ENCODE measurements around the gene CHTOP.
A peak's percentile ranks its signal among the peaks of the same experiment; 100 is the strongest.
"Not testable (repeated sequence)": the region's sequence is repeated elsewhere in the genome, so short reads cannot be mapped to it uniquely, and the experiment has no call there.

CHTOP gene

DNA sequence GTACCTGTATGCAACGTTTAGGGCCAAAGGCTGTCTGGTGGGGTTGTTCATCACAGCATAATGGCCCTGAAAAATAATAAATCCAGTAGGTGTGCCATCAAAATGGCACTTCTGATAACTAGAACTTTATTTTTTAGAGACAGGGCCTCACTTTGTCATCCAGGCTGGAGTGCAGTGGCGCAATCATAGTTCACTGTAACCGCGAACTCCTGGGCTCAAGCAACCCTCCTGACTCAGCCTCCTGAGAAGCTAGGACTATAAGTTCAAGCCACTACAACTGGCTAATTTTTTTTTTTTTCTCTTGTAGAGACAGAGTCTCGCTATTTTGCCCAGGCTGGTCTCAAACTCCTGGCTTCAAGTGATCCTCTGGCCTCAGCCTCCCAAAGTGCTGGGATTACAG lies 29.3 kb downstream of the CHTOP start:
- FAIRE-seq: no peak

DNA sequence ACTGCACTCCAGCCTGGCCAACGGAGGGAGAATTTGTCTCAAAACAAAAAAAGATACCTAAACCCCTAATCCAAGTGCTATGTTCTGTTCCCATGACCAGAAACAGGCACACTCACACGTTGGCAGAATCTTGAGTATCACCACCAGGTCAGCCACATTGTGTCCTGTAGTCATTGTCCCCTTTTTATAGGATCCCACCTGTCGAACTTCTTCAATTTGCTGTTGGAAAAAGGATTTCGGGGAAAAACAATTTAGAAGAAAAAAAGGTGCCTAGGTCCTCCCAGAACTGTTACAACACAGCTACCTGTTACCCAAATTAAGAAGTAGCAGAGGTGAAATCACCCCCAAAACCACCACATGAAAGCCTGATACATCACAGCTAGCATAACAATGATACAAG lies 33.6 kb downstream of the CHTOP start:
- no peak for FAIRE-seq

GRCh38 chr1:153668672-153669071 lies 34.8 kb downstream of the CHTOP start:
- FAIRE-seq: not testable (repeated sequence)

DNA sequence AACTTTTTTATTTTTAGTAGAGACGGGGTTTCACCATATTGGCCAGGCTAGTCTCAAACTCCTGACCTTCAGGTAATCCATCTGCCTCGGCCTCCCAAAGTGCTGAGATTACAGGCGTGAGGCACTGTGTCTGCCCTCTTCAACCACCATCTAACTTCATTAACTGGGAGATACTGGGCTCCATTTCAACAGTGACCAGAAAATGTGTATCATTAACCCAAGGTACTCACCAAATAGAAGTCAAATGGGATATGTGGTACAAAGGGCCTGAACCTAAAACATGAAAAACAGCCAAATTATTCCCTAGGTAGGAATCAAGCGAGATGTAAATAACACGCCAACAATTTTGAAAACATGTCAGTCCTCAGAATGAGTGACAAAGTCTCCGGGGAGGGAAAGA lies 35.7 kb downstream of the CHTOP start:
- no peak for FAIRE-seq

DNA sequence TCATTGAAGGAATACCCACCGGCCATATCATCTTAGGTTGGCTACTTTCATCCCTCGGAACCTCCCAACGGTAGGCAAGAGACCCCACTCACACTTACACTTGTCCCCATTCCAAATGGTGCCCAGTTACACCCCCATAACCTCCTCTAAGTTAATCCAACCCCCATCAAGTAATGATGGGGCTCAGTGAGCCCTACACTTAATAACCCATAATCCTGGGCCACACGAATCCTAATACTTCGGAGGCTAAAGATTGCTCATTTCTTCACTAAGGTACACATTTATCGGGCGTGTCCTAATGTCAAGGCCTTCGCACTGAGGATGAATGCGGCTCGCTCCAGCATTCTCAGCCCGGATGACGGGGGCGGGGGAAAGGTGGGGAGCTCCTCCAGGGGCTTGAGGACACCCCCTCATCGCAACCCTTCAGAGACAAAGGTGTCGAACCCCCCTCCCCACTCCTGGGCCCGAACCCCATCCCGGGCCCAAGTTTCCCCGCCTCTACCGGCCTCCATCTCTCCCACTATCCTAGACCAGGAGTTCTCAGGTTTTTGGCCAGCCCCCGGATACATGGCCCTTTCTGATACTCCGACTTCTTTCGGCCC lies 36.5 kb downstream of the CHTOP start:
- no peak for FAIRE-seq

GRCh38 chr1:153670859-153671627 lies 37.2 kb downstream of the CHTOP start, which contains the start of gene ILF2:
Gene ILF2 (minus strand): TSS chr1:153670993. CDS start chr1:153670922, 71 bp downstream.
- FAIRE-seq: peak; percentile 100

- FAIRE-seq: not testable (repeated sequence)
These were observed 37.9 kb downstream of the CHTOP start for GRCh38 chr1:153671628-153672353.

DNA sequence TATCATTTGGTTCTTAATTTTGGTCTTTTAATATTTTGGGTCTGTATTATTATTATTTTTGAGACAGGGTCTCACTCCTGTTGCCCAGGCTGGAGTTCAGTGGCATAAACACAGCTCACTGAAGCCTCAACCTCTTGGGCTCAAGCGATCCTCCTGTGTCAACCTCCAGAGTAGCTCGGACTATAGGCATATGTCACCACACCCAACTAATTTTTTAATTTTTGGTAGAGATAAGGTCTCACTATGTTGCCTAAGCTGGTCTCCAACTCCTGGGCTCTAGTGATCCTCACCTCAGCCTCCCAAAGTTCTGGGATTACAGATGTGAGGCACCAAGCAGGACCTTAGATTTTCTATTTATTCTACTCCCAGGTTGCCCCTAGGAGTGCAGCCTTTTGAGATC lies 39.6 kb downstream of the CHTOP start:
- no peak for FAIRE-seq

DNA sequence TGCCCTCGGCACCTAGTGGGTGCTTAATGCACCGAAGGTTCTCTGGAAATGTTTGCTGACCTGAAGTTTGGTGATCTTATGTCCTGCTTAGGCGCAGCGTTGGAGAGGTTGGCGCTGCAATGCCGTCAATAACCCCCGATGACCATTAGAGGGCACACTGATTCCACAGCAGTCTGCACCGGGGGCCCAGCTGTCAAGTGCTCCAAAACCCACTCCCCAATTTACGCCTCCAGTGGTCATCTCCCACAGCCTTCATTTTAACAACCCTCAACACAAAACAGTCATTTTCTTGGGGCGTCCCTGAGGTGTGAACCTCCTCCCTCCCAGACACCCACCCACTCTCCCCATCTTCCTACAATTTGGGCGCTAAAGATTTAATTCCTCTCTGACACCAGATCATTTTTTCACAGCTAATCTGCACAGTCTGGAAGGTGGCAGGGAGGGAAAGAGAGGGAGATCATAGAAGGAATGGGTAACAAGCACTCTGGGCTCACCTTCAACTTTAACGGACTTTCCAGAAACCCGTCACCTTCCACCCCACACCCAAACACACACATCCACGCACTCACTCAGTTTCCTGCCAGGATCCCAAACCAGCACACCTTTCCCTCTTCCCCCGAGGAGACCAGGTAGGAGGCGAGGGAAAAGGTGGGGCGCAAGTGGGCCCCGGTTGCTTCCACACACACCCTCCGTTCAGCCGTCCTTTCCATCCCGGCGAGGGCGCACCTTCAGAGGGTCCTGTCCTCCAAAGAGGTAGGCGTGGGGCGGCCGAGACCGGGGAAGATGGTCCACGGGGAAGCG lies 44.1 kb downstream of the CHTOP start:
- peak; percentile 58 for FAIRE-seq

DNA sequence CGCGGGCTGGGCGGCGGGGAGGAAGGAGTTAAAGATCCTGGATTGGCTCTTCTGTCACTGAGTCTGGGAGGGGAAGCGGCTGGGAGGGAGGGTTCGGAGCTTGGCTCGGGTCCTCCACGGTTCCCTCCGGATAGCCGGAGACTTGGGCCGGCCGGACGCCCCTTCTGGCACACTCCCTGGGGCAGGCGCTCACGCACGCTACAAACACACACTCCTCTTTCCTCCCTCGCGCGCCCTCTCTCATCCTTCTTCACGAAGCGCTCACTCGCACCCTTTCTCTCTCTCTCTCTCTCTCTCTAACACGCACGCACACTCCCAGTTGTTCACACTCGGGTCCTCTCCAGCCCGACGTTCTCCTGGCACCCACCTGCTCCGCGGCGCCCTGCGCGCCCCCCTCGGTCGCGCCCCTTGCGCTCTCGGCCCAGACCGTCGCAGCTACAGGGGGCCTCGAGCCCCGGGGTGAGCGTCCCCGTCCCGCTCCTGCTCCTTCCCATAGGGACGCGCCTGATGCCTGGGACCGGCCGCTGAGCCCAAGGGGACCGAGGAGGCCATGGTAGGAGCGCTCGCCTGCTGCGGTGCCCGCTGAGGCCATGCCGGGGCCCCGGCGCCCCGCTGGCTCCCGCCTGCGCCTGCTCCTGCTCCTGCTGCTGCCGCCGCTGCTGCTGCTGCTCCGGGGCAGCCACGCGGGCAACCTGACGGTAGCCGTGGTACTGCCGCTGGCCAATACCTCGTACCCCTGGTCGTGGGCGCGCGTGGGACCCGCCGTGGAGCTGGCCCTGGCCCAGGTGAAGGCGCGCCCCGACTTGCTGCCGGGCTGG lies 44.9 kb downstream of the CHTOP start, which contains the start of gene NPR1:
Gene NPR1, plus strand, starts transcription at position 170 of the 818 bp plus-strand sequence. Its CDS starts 421 bp downstream, at position 591.
- no peak for FAIRE-seq

DNA sequence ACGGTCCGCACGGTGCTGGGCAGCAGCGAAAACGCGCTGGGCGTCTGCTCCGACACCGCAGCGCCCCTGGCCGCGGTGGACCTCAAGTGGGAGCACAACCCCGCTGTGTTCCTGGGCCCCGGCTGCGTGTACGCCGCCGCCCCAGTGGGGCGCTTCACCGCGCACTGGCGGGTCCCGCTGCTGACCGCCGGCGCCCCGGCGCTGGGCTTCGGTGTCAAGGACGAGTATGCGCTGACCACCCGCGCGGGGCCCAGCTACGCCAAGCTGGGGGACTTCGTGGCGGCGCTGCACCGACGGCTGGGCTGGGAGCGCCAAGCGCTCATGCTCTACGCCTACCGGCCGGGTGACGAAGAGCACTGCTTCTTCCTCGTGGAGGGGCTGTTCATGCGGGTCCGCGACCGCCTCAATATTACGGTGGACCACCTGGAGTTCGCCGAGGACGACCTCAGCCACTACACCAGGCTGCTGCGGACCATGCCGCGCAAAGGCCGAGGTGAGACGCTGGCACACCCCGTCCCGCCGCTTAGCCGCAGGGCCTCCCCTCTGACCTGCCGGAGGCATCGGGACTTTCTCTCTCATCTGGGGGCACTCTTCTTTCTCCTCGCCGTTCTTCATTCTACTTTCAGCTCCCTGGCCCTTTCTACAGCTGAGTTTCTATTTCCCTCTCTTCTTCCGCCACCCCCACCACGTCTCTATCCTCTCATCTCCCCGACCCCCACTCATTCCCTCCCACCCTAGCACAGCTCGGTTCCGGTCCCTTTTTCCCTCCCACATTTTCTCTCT lies 45.7 kb downstream of the CHTOP start:
- FAIRE-seq: no peak

- no peak for FAIRE-seq
These were observed 46.2 kb downstream of the CHTOP start for GRCh38 chr1:153680120-153680403.

- no peak for FAIRE-seq
These were observed 48.9 kb downstream of the CHTOP start for GRCh38 chr1:153682730-153683129.

DNA sequence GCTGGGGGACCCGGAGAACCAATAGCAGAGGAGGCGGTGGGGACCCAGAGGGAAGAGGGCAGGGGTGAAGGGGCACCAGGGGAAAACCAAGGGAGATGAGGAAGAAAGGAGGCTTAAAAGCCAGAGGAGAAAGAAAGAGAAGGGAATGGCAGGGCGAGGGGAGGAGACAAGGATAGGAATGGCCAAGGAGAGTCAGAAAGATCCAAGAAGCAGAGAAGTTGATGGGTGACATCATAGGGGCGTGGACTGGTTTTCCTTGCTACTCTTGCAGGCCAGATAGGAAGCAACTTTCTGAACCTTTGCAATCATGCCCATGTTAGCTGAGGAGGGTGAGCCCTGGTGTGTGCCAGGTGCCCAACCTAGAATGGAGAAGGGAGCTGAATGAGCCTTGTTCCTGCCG lies 50.0 kb downstream of the CHTOP start:
- no peak for FAIRE-seq

DNA sequence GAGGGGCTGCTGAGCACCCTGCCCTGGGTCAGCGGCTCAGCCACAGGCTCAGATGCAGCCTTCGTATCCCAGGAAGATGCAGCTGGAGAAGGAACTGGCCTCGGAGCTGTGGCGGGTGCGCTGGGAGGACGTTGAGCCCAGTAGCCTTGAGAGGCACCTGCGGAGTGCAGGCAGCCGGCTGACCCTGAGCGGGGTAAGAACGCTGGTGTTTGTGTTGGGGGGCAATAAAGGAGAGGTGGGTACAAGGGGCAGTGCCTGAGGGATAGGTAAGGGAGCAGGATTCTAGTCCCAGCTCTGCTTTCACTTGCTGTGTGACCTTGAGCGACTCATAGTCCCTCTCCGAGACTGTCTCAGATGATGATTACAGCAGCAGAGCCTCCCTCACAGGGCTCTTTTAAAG lies 51.0 kb downstream of the CHTOP start:
- FAIRE-seq: no peak

DNA sequence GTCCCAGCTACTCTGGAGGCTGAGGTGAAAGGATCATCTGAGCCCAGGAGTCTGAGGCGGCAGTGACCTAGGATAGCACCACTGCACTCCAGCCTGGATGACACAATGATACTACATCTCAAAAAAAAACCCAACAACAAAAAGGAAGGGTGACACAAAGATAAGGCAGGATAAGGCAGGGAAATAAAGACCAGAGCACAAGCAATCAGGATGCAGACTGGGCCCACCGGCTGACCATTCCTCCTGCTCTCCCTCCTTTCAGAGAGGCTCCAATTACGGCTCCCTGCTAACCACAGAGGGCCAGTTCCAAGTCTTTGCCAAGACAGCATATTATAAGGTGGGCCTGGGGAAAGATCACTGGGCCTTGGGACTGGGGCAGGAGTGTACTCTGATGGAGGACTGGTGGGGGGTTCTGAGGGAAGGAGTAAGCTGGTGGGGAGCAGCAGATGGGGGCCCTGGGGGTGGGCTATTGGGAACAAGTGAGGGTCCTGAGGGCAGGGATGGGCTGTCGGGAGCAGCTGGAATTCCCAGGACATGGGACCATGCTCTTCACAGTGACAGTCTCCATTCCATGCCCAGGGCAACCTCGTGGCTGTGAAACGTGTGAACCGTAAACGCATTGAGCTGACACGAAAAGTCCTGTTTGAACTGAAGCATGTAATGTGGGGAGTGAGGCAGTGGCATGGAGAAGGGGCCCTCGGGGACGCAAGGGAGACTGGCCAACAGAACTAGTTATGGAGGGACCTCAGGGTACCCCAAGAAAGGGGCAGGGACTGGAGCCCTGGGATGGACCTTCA lies 51.9 kb downstream of the CHTOP start:
- FAIRE-seq: no peak

- no peak for FAIRE-seq
These were observed 53.7 kb downstream of the CHTOP start for GRCh38 chr1:153687346-153688125.

- FAIRE-seq: no peak
These were observed 54.4 kb downstream of the CHTOP start for GRCh38 chr1:153688276-153688675.

GRCh38 chr1:153688736-153689328 lies 55.0 kb downstream of the CHTOP start:
- no peak for FAIRE-seq

Measured in islet of Langerhans (tissue), 1 donor.